HCT116 (cell line): Measurements from ENCODE around the gene RGL3. TPM values are rescaled to one million over a fixed set of nuclear protein-coding genes. Genes with fewer than 3 reads are reported as not detected.

ENCODE experiments used
- ATAC-seq: fragments of 200-7000 bp; cut with Tn5 transposase; 2 replicates; pipeline ENCODE4 v1.9.1; 2020; ENCODE audit warnings: mild to moderate bottlenecking, moderate library complexity
- BruUV-seq: library from RNA; stranded (reverse); fragments of 400-500 nt; replicated peaks from 2 replicates; lab custom pipeline; 2021; lab: Mats Ljungman, UMichigan
- CTCF ChIA-PET: fragments of 300-600 bp; sonication (Branson Sonifier 250); formaldehyde crosslinking; loops from one replicate; lab custom pipeline; 2021; ENCODE audit warnings: antibody characterized with exemption; lab: Charles Lee
- POLR2A ChIA-PET: fragments of 300-600, 350-600 bp; sonication (Branson Sonifier 250); formaldehyde crosslinking; loops from one replicate; lab custom pipeline; 2021; ENCODE audit warnings: antibody characterized with exemption; lab: Charles Lee
- RAD21 ChIA-PET, 2 experiments: fragments of 300-600 bp; sonication (Branson Sonifier 250); formaldehyde crosslinking; loops; one replicate each; lab custom pipeline; 2023; ENCODE audit warnings: low total read pairs in 2 of 2; ENCODE audit not compliant: uncharacterized antibody in 2 of 2, unreplicated experiment in 2 of 2, low non-redundant PET in 1 of 2; lab: Charles Lee
- DNase-seq: peaks from one replicate; pipeline ENCODE4 v3.0.0-alpha.2; 2010; ENCODE audit warnings: low read depth, low spot score
- H2AFZ ChIP-seq: fragments of 200-600 bp; shearing (Covaris generic), sonication (generic); 2 replicates; pipeline ENCODE4 v1.6.1; 2017; ENCODE audit warnings: low read depth, mixed run types, mixed read lengths, antibody characterized with exemption, low read length; ENCODE audit not compliant: poor library complexity, severe bottlenecking
- H3K27ac ChIP-seq: 2 replicates; pipeline ENCODE4 v1.5.1; 2012; ENCODE audit warnings: low read depth, low read length
- H3K27me3 ChIP-seq: fragments of 200-600 bp; sonication (generic); 2 replicates; pipeline ENCODE4 v1.6.1; 2016; ENCODE audit warnings: mixed run types, low read length, mixed read lengths; ENCODE audit not compliant: insufficient read depth
- H3K36me3 ChIP-seq, 2 experiments: fragments of 200-500 bp in 1 of 2; fragments of 200-600 bp in 1 of 2; sonication (Bioruptor generic) in 1 of 2; sonication (generic) in 1 of 2; 2 replicates each; pipeline versions ENCODE4 v1.5.1 to v1.6.1; 2014 to 2016; ENCODE audit warnings: low read length in 2 of 2, inconsistent platforms in 1 of 2, mixed read lengths in 1 of 2, mixed run types in 1 of 2; ENCODE audit not compliant: insufficient read depth in 2 of 2, control insufficient read depth in 1 of 2
- H3K4me1 ChIP-seq, 2 experiments: fragments of 200-600 bp in 1 of 2; sonication (generic) in 1 of 2; 2 replicates each; pipeline versions ENCODE4 v1.5.1 to v1.6.1; 2012 to 2017; ENCODE audit warnings: low read length in 2 of 2, inconsistent platforms in 1 of 2, mild to moderate bottlenecking in 1 of 2, mixed read lengths in 1 of 2, mixed run types in 1 of 2, moderate library complexity in 1 of 2; ENCODE audit not compliant: insufficient read depth in 2 of 2, control insufficient read depth in 1 of 2
- H3K4me2 ChIP-seq: fragments of 200-600 bp; sonication (generic); 2 replicates; pipeline ENCODE4 v1.6.1; 2017; ENCODE audit warnings: mixed run types, low read length, mixed read lengths
- H3K4me3 ChIP-seq, 2 experiments: fragments of 200-600 bp in 1 of 2; sonication (generic) in 1 of 2; replicated peaks in 1 of 2; 2 replicates each; pipeline ENCODE4 v1.5.1; 2011 to 2016; ENCODE audit warnings: low read length in 2 of 2, control low read depth in 1 of 2, low read depth in 1 of 2, mild to moderate bottlenecking in 1 of 2, mixed read lengths in 1 of 2, mixed run types in 1 of 2
- H3K79me2 ChIP-seq: fragments of 200-600 bp; sonication (generic); 2 replicates; pipeline ENCODE4 v1.6.1; 2017; ENCODE audit warnings: mild to moderate bottlenecking, mixed run types, low read length, moderate library complexity, mixed read lengths; ENCODE audit not compliant: insufficient read depth
- H3K9ac ChIP-seq: fragments of 200-600 bp; sonication (generic); 2 replicates; pipeline ENCODE4 v1.6.1; 2016; ENCODE audit warnings: low read length, mixed read lengths
- H3K9me2 ChIP-seq: fragments of 200-600 bp; sonication (generic), shearing (Covaris generic); 2 replicates; pipeline ENCODE4 v1.6.1; 2017; ENCODE audit warnings: mixed run types, mild to moderate bottlenecking, moderate library complexity; ENCODE audit not compliant: insufficient read depth
- H3K9me3 ChIP-seq, 2 experiments: fragments of 200-500 bp in 1 of 2; fragments of 200-600 bp in 1 of 2; sonication (Bioruptor generic) in 1 of 2; sonication (generic) in 1 of 2; 2 replicates each; pipeline ENCODE4 v1.6.1; 2014 to 2017; ENCODE audit warnings: low read length in 2 of 2, mixed read lengths in 2 of 2, inconsistent platforms in 1 of 2, low read depth in 1 of 2, mild to moderate bottlenecking in 1 of 2, mixed run types in 1 of 2, moderate library complexity in 1 of 2; ENCODE audit not compliant: control insufficient read depth in 1 of 2, insufficient read depth in 1 of 2
- H4K20me1 ChIP-seq: fragments of 200-600 bp; sonication (generic), shearing (Covaris generic); 2 replicates; pipeline ENCODE4 v1.6.1; 2017; ENCODE audit warnings: mixed run types, mild to moderate bottlenecking, moderate library complexity; ENCODE audit not compliant: insufficient read depth
- ATF3 ChIP-seq: IDR thresholded peaks from 2 replicates; pipeline ENCODE4 v1.6.1; 2012
- EZH2 ChIP-seq: fragments of 200-600 bp; sonication (generic); IDR thresholded peaks from 2 replicates; pipeline ENCODE4 v1.6.1; 2017; ENCODE audit warnings: antibody characterized with exemption, mixed run types
- TCF7L2 ChIP-seq: IDR thresholded peaks from 2 replicates; pipeline ENCODE4 v1.7.0; 2011; ENCODE audit warnings: borderline replicate concordance, inconsistent platforms; ENCODE audit not compliant: insufficient read depth, insufficient read length; ENCODE audit errors: extremely low read depth
- YY1 ChIP-seq: IDR thresholded peaks from 2 replicates; pipeline ENCODE4 v1.6.1; 2011; ENCODE audit warnings: low read length, low read depth, moderate library complexity, mild to moderate bottlenecking; ENCODE audit not compliant: insufficient replicate concordance; ENCODE audit errors: extremely low read depth
- ZBTB33 ChIP-seq: IDR thresholded peaks from 2 replicates; pipeline ENCODE4 v1.6.1; 2011; ENCODE audit warnings: mild to moderate bottlenecking, low read length, moderate library complexity; ENCODE audit not compliant: insufficient replicate concordance; ENCODE audit errors: extremely low read depth
- ZNF274 ChIP-seq: fragments of 200-500 bp; sonication (Bioruptor generic); IDR thresholded peaks from 2 replicates; pipeline ENCODE4 v1.6.1; 2014; ENCODE audit warnings: mild to moderate bottlenecking, low read depth, low read length, inconsistent platforms
- intact Hi-C: fragments of 100-400 bp; cut with micrococcal nuclease; formaldehyde crosslinking; loops from 2 replicates; pipeline ENCODE4 v1.10.0; 2022
- total RNA-seq: library from RNA; stranded (reverse); gene quantifications from one replicate; pipeline ENCODE4 v1.2.1, GENCODE V29; 2021; ENCODE audit not compliant: unreplicated experiment

Gene RGL3
- total RNA-seq, 1 experiment from 2014 or later = 99.2 TPM

GRCh38 chr19:11373166-11373884 lies 45.8 kb downstream of the RGL3 start:
- Histone ChIP-seq H3K27me3 (no peaks in the 10 kb centered on the region), H3K79me2 (peaks cover 5% of the 10 kb centered on the region; the same call in 1 of the 2 replicates), H3K9me3 (no peaks in the 10 kb centered on the region), H3K4me3 (peak overlapping the region in 1 of 2 experiments; percentile 68; a peak in 1 of 4 replicates), H2AFZ (no peak overlapping the region), H3K9me2 (no peaks in the 10 kb centered on the region), H3K4me2 (peak overlapping the region; percentile 80), H3K36me3 (no peaks in the 10 kb centered on the region), H4K20me1 (no peaks in the 10 kb centered on the region), H3K27ac (no peak overlapping the region), H3K9ac (no peak overlapping the region), H3K4me1 (peaks cover 31 to 35% of the 10 kb centered on the region in 2 experiments)
- intact Hi-C loops = no loop called here
- no peak for DNase-seq
- TF ChIP-seq ZBTB33 (no peak), EZH2 (no peak), ZNF274 (no peak), YY1 (no peak), TCF7L2 (no peak), ATF3 (no peak)
- ChIA-PET RAD21 (no interaction called here), POLR2A (no interaction called here), CTCF (interaction anchor here (2.0 kb wide), 1 partner anchor 27 kb away, joined by 5 read pairs; the partner anchor contains the start of genes CCDC159 and TMEM205)
- no peak for ATAC-seq
- BruUV-seq = no TSS peak
